Neural progenitor cell (in vitro differentiated cells): ENCODE results near the gene ARL16. TPM values are rescaled to one million over a fixed set of nuclear protein-coding genes. Genes with fewer than 3 reads are reported as not detected.

ENCODE experiments used
- DNase-seq: peaks from one replicate; pipeline ENCODE4 v3.0.0-alpha.2; 2016; ENCODE audit warnings: low spot score
- H2AFZ ChIP-seq: fragments of 200-600 bp; sonication (generic); replicated peaks from 2 replicates; pipeline ENCODE4 v1.6.1; 2016; ENCODE audit warnings: antibody characterized with exemption
- H3F3A ChIP-seq: fragments of 200-600 bp; sonication (generic); 2 replicates; pipeline ENCODE4 v1.6.1; 2016; ENCODE audit warnings: antibody characterized with exemption, low read depth
- H3K27ac ChIP-seq: fragments of 200-600 bp; sonication (generic); 2 replicates; pipeline ENCODE4 v1.5.1; 2016; ENCODE audit warnings: mild to moderate bottlenecking
- H3K27me3 ChIP-seq: fragments of 200-600 bp; sonication (generic); 2 replicates; pipeline ENCODE4 v1.6.1; 2016; ENCODE audit warnings: mild to moderate bottlenecking, moderate library complexity
- H3K36me3 ChIP-seq: fragments of 200-600 bp; sonication (generic); 2 replicates; pipeline ENCODE4 v1.5.1; 2016
- H3K4me1 ChIP-seq: fragments of 200-600 bp; sonication (generic); 2 replicates; pipeline ENCODE4 v1.6.1; 2016; ENCODE audit warnings: mixed run types
- H3K4me2 ChIP-seq: fragments of 200-600 bp; sonication (generic); 2 replicates; pipeline ENCODE4 v1.6.1; 2016
- H3K4me3 ChIP-seq: fragments of 200-600 bp; sonication (generic); 2 replicates; pipeline ENCODE4 v1.5.1; 2016
- H3K79me2 ChIP-seq: fragments of 200-600 bp; sonication (generic); 2 replicates; pipeline ENCODE4 v1.6.1; 2016; ENCODE audit warnings: low read depth
- H3K9ac ChIP-seq: fragments of 200-600 bp; sonication (generic); 2 replicates; pipeline ENCODE4 v1.6.1; 2016
- H3K9me3 ChIP-seq: fragments of 200-600 bp; sonication (generic); 2 replicates; pipeline ENCODE4 v1.5.1; 2016; ENCODE audit warnings: low read depth
- H4K20me1 ChIP-seq: fragments of 200-600 bp; sonication (generic); 2 replicates; pipeline ENCODE4 v1.6.1; 2016; ENCODE audit warnings: low read depth
- H3K27ac Mint-ChIP-seq: 3 replicates; pipeline ENCODE4 v1.8.0; 2021; ENCODE audit warnings: mixed read lengths
- H3K27me3 Mint-ChIP-seq: 2 replicates; pipeline ENCODE4 v1.8.0; 2022; ENCODE audit warnings: low read depth, mild to moderate bottlenecking, inconsistent platforms, moderate library complexity, mixed read lengths; ENCODE audit not compliant: insufficient read depth
- H3K36me3 Mint-ChIP-seq: 3 replicates; pipeline ENCODE4 v1.8.0; 2021; ENCODE audit warnings: mixed read lengths
- H3K4me1 Mint-ChIP-seq: 3 replicates; pipeline ENCODE4 v1.8.0; 2021; ENCODE audit warnings: mixed read lengths
- H3K4me3 Mint-ChIP-seq: 3 replicates; pipeline ENCODE4 v1.8.0; 2021; ENCODE audit warnings: mild to moderate bottlenecking, moderate library complexity, mixed read lengths
- H3K9me3 Mint-ChIP-seq: 3 replicates; pipeline ENCODE4 v1.8.0; 2020; ENCODE audit warnings: mixed read lengths
- EZH2 ChIP-seq: fragments of 200-600 bp; sonication (generic); IDR thresholded peaks from 2 replicates; pipeline ENCODE4 v1.6.1; 2017; ENCODE audit warnings: antibody characterized with exemption, mild to moderate bottlenecking, moderate library complexity
- EZH2phosphoT487 ChIP-seq: fragments of 200-600 bp; sonication (generic); IDR thresholded peaks from 2 replicates; pipeline ENCODE4 v1.6.1; 2017; ENCODE audit warnings: antibody characterized with exemption
- microRNA-seq: library from miRNA; unstranded; fragments of <30 nt; microRNA quantifications from one replicate; pipeline ENCODE4, GENCODE V29; 2016
- small RNA-seq: library from RNA; depleted of rRNA; stranded (forward); fragments of <200 nt; gene quantifications from one replicate; pipeline ENCODE3, GENCODE V24; 2015
- total RNA-seq: library from RNA; depleted of rRNA; stranded (reverse); fragments of >200 nt; gene quantifications from 2 replicates; pipeline ENCODE4 v1.2.3, GENCODE V29; 2015; ENCODE audit warnings: low replicate concordance
- TF ChIP-seq, protein P1 (sequence below): fragments of 200-600 bp; sonication (generic); IDR thresholded peaks from 2 replicates; pipeline ENCODE4 v1.5.1; 2017; ENCODE audit warnings: antibody characterized with exemption, mild to moderate bottlenecking

The ARL16 gene
- total RNA-seq, 1 donor from 2014 or later = 31.2 TPM

DNA sequence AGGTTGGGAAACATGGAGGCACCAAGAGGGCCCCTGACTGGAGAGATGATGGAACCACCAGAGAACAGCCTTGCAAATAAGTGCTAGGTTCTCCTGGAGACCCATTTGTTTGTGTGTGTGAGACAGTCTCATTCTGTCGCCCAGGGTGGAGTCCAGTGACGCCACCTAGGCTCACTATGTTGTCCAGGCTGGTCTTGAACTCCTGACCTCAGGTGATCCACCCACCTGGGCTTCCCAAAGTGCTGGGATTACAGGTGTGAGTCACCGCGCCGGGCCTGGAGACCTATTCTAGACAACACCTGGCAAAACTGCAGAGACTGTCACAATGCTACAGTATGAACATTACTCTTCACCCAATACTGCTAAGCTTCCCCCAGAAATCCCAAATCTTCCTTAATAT lies 48.2 kb downstream of the ARL16 start:
- H3K9me3 Mint-ChIP-seq = no peaks in the 10 kb centered on the region
- peaks cover 7% of the 10 kb centered on the region for H3F3A ChIP-seq
- peaks cover 63% of the 10 kb centered on the region for H3K79me2 ChIP-seq
- H3K4me1 ChIP-seq = peaks cover 8% of the 10 kb centered on the region
- no peak for TF ChIP-seq EZH2phosphoT487
- TF ChIP-seq EZH2 = no peak
- TF ChIP-seq, protein P1, sequence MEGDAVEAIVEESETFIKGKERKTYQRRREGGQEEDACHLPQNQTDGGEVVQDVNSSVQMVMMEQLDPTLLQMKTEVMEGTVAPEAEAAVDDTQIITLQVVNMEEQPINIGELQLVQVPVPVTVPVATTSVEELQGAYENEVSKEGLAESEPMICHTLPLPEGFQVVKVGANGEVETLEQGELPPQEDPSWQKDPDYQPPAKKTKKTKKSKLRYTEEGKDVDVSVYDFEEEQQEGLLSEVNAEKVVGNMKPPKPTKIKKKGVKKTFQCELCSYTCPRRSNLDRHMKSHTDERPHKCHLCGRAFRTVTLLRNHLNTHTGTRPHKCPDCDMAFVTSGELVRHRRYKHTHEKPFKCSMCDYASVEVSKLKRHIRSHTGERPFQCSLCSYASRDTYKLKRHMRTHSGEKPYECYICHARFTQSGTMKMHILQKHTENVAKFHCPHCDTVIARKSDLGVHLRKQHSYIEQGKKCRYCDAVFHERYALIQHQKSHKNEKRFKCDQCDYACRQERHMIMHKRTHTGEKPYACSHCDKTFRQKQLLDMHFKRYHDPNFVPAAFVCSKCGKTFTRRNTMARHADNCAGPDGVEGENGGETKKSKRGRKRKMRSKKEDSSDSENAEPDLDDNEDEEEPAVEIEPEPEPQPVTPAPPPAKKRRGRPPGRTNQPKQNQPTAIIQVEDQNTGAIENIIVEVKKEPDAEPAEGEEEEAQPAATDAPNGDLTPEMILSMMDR = no peak
- H3K9me3 ChIP-seq = no peaks in the 10 kb centered on the region
- peak overlapping the region; percentile 95 for H3K4me3 Mint-ChIP-seq
- H3K36me3 ChIP-seq = no peaks in the 10 kb centered on the region
- H3K27me3 Mint-ChIP-seq = no peaks in the 10 kb centered on the region
- DNase-seq = no peak
- H2AFZ ChIP-seq = no peak overlapping the region
- no peaks in the 10 kb centered on the region for H3K27me3 ChIP-seq
- H3K4me1 Mint-ChIP-seq = peaks cover 13% of the 10 kb centered on the region
- no peak overlapping the region for H3K9ac ChIP-seq
- no peak overlapping the region for H3K27ac Mint-ChIP-seq
- H3K27ac ChIP-seq = no peak overlapping the region
- peak overlapping the region; percentile 87 for H3K4me3 ChIP-seq
- H3K4me2 ChIP-seq = peak overlapping the region; percentile 97
- peaks cover 6% of the 10 kb centered on the region for H3K36me3 Mint-ChIP-seq
- H4K20me1 ChIP-seq = peaks cover 23% of the 10 kb centered on the region

DNA sequence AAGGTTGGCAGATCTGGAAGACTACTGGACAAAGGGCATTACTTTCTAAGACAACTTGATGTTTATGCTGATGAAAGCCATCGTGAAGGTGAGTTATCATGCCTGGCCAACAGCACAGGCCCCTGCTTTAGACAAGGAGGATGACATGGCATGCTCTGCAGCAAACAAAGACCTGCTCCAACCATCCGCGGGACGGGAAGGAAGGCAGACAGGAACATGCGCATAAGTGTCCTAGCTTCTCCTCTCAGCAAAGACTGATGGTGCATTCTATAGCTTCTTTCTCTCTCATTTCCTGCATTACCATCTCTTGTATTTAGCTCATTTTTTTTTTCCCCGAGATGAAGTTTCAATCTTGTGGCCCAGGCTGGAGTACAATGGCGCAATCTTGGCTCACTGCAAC lies 52.1 kb downstream of the ARL16 start:
- Histone ChIP-seq H3K4me1 (peaks cover 8% of the 10 kb centered on the region), H3K4me2 (no peak overlapping the region), H2AFZ (no peak overlapping the region), H4K20me1 (peaks cover 22% of the 10 kb centered on the region), H3F3A (peaks cover 6% of the 10 kb centered on the region), H3K4me3 (no peak overlapping the region), H3K79me2 (peaks cover 65% of the 10 kb centered on the region), H3K27ac (no peak overlapping the region), H3K27me3 (no peaks in the 10 kb centered on the region), H3K9ac (no peak overlapping the region), H3K9me3 (no peaks in the 10 kb centered on the region), H3K36me3 (no peaks in the 10 kb centered on the region)
- Mint-ChIP-seq H3K27me3 (no peaks in the 10 kb centered on the region), H3K4me1 (peaks cover 9% of the 10 kb centered on the region), H3K36me3 (peaks cover 15% of the 10 kb centered on the region), H3K27ac (no peak overlapping the region), H3K9me3 (no peaks in the 10 kb centered on the region), H3K4me3 (no peak overlapping the region)
- no peak for DNase-seq
- TF ChIP-seq, protein P1 = no peak
- TF ChIP-seq EZH2phosphoT487 (no peak), EZH2 (no peak)

Small RNA genes within 50 kb of the gene (microRNA-seq; reads per million reads assigned to microRNA genes)
- gene MIR6786 = not detected

Small RNA genes within 50 kb of the gene (small RNA-seq; reads per million reads assigned to genes)
- not detected for gene MIR6786

Other genes with a start within 250 kb of the ARL16 start
- gene ACTG1, start 171.0 kb downstream of the ARL16 start, total RNA-seq = 1,228 and 2,405 TPM in 2 replicates
- gene FSCN2, start 155.4 kb downstream of the ARL16 start, total RNA-seq = 0.28 TPM in 1 of 2 replicates, not detected in the other
- gene FAAP100, start 131.4 kb downstream of the ARL16 start, total RNA-seq = 9.7 and 36.5 TPM in 2 replicates
- gene NPLOC4, start 46.7 kb downstream of the ARL16 start, total RNA-seq = 44.1 and 58.7 TPM in 2 replicates
- gene TSPAN10, start 46.6 kb downstream of the ARL16 start, total RNA-seq = 0.93 and 2.2 TPM in 2 replicates
- gene PDE6G, start 27.3 kb downstream of the ARL16 start, total RNA-seq = not detected in 2 replicates
- gene OXLD1, start 17.2 kb downstream of the ARL16 start, total RNA-seq = 11.9 and 51.4 TPM in 2 replicates
- gene CCDC137, start 17.1 kb downstream of the ARL16 start, total RNA-seq = 22.4 and 27.8 TPM in 2 replicates
- gene HGS, start 214 bp upstream of the ARL16 start, total RNA-seq = 46.2 and 79.3 TPM in 2 replicates
- gene MRPL12, start 19.6 kb upstream of the ARL16 start, total RNA-seq = 13.2 and 30.9 TPM in 2 replicates
- 9.1 and 29.3 TPM in 2 replicates for gene SLC25A10, start 28.5 kb upstream of the ARL16 start, total RNA-seq
- gene GCGR, start 120.4 kb upstream of the ARL16 start, total RNA-seq = not detected in 2 replicates
- 45.6 and 110 TPM in 2 replicates for gene MCRIP1, start 149.5 kb upstream of the ARL16 start, total RNA-seq
- 0.12 TPM in 1 of 2 replicates, not detected in the other for gene PPP1R27, start 151.3 kb upstream of the ARL16 start, total RNA-seq
- 203 and 344 TPM in 2 replicates for gene P4HB, start 176.7 kb upstream of the ARL16 start, total RNA-seq
- gene ARHGDIA, start 187.5 kb upstream of the ARL16 start, total RNA-seq = 25.1 and 47.9 TPM in 2 replicates
- gene ALYREF, start 207.8 kb upstream of the ARL16 start, total RNA-seq = 140 and 156 TPM in 2 replicates
- gene ANAPC11, start 207.9 kb upstream of the ARL16 start, total RNA-seq = 100 and 220 TPM in 2 replicates
- 2.8 TPM in 1 of 2 replicates, not detected in the other for gene NPB, start 218.4 kb upstream of the ARL16 start, total RNA-seq
- 6.8 and 17.0 TPM in 2 replicates for gene PCYT2, start 227.6 kb upstream of the ARL16 start, total RNA-seq
- 5.1 and 15.2 TPM in 2 replicates for gene SIRT7, start 234.4 kb upstream of the ARL16 start, total RNA-seq
- gene MAFG, start 243.9 kb upstream of the ARL16 start, total RNA-seq = 8.1 and 12.9 TPM in 2 replicates